HEK293 (cell line): Measurements from ENCODE around the gene ASB10.

Experiments
- INSM2 ChIP-seq: fragments of 450-650 bp; formaldehyde crosslinking; IDR thresholded peaks from 2 replicates; pipeline ENCODE4 v1.5.1; 2016; ENCODE audit warnings: missing biosample characterization, missing genetic modification characterization
- KLF10 ChIP-seq: fragments of 450-650 bp; IDR thresholded peaks from 2 replicates; pipeline ENCODE4 v1.5.1; 2018; ENCODE audit warnings: missing biosample characterization, mild to moderate bottlenecking, missing genetic modification characterization
- KLF7 ChIP-seq: fragments of 450-650 bp; formaldehyde crosslinking; IDR thresholded peaks from 2 replicates; pipeline ENCODE4 v1.5.1; 2016; ENCODE audit warnings: missing biosample characterization, missing genetic modification characterization, borderline replicate concordance
- KLF8 ChIP-seq: fragments of 450-650 bp; formaldehyde crosslinking; IDR thresholded peaks from 2 replicates; pipeline ENCODE4 v1.5.1; 2016; ENCODE audit warnings: missing biosample characterization, missing genetic modification characterization
- PRDM2 ChIP-seq: fragments of 450-650 bp; formaldehyde crosslinking; IDR thresholded peaks from 2 replicates; pipeline ENCODE4 v1.5.1; 2016; ENCODE audit warnings: missing biosample characterization, missing genetic modification characterization, borderline replicate concordance
- REPIN1 ChIP-seq: fragments of 450-650 bp; formaldehyde crosslinking; IDR thresholded peaks from 2 replicates; pipeline ENCODE4 v1.5.1; 2017; ENCODE audit warnings: missing biosample characterization, missing genetic modification characterization, low read depth
- SCRT2 ChIP-seq: fragments of 450-650 bp; formaldehyde crosslinking; IDR thresholded peaks from 2 replicates; pipeline ENCODE4 v1.5.1; 2016; ENCODE audit warnings: missing biosample characterization, missing genetic modification characterization
- TSHZ1 ChIP-seq: fragments of 450-650 bp; formaldehyde crosslinking; IDR thresholded peaks from 2 replicates; pipeline ENCODE4 v1.5.1; 2016; ENCODE audit warnings: missing biosample characterization, missing genetic modification characterization, borderline replicate concordance
- WT1 ChIP-seq: fragments of 450-650 bp; formaldehyde crosslinking; IDR thresholded peaks from 2 replicates; pipeline ENCODE4 v1.5.1; 2016; ENCODE audit warnings: missing biosample characterization, missing genetic modification characterization
- ZBTB11 ChIP-seq: fragments of 450-650 bp; formaldehyde crosslinking; conservative IDR thresholded peaks from 2 replicates; pipeline ENCODE4 v1.5.1; 2016; ENCODE audit warnings: low read depth, missing biosample characterization, missing genetic modification characterization
- ZBTB20 ChIP-seq: fragments of 450-650 bp; formaldehyde crosslinking; IDR thresholded peaks from 2 replicates; pipeline ENCODE4 v1.5.1; 2016; ENCODE audit warnings: missing biosample characterization, missing genetic modification characterization
- ZFHX2 ChIP-seq: fragments of 450-650 bp; formaldehyde crosslinking; conservative IDR thresholded peaks from 2 replicates; pipeline ENCODE4 v1.5.1; 2016; ENCODE audit warnings: missing biosample characterization, missing genetic modification characterization
- ZFP41 ChIP-seq: fragments of 450-650 bp; formaldehyde crosslinking; IDR thresholded peaks from 2 replicates; pipeline ENCODE4 v1.5.1; 2016; ENCODE audit warnings: missing biosample characterization, missing genetic modification characterization, borderline replicate concordance
- ZNF112 ChIP-seq: fragments of 450-650 bp; formaldehyde crosslinking; IDR thresholded peaks from 2 replicates; pipeline ENCODE4 v1.5.0; 2017; ENCODE audit warnings: missing biosample characterization, missing genetic modification characterization
- ZNF324 ChIP-seq: fragments of 450-650 bp; formaldehyde crosslinking; IDR thresholded peaks from 2 replicates; pipeline ENCODE4 v1.5.1; 2016; ENCODE audit warnings: missing biosample characterization, missing genetic modification characterization
- ZNF335 ChIP-seq: fragments of 450-650 bp; formaldehyde crosslinking; conservative IDR thresholded peaks from 2 replicates; pipeline ENCODE4 v1.5.1; 2016; ENCODE audit warnings: missing biosample characterization, missing genetic modification characterization
- ZNF426 ChIP-seq: fragments of 450-650 bp; formaldehyde crosslinking; IDR thresholded peaks from 2 replicates; pipeline ENCODE4 v1.5.1; 2017; ENCODE audit warnings: missing biosample characterization, missing genetic modification characterization, mild to moderate bottlenecking, inconsistent platforms, moderate library complexity
- ZNF501 ChIP-seq: fragments of 450-650 bp; formaldehyde crosslinking; IDR thresholded peaks from 2 replicates; pipeline ENCODE4 v1.5.1; 2016; ENCODE audit warnings: missing biosample characterization, missing genetic modification characterization
- ZNF585B ChIP-seq: fragments of 450-650 bp; formaldehyde crosslinking; IDR thresholded peaks from 2 replicates; pipeline ENCODE4 v1.5.1; 2016; ENCODE audit warnings: missing biosample characterization, missing genetic modification characterization
- ZNF639 ChIP-seq: fragments of 450-650 bp; formaldehyde crosslinking; IDR thresholded peaks from 2 replicates; pipeline ENCODE4 v1.5.1; 2016; ENCODE audit warnings: missing biosample characterization, missing genetic modification characterization
- ZNF76 ChIP-seq: fragments of 450-650 bp; formaldehyde crosslinking; IDR thresholded peaks from 2 replicates; pipeline ENCODE4; 2016; ENCODE audit warnings: low read depth, missing biosample characterization, missing genetic modification characterization, borderline replicate concordance
- ZNF792 ChIP-seq: fragments of 450-650 bp; formaldehyde crosslinking; IDR thresholded peaks from 2 replicates; pipeline ENCODE4 v1.5.1; 2016; ENCODE audit warnings: missing biosample characterization, missing genetic modification characterization
- ZNF843 ChIP-seq: fragments of 450-650 bp; formaldehyde crosslinking; IDR thresholded peaks from 2 replicates; pipeline ENCODE4 v1.5.1; 2016; ENCODE audit warnings: missing biosample characterization, missing genetic modification characterization

The ASB10 gene

GRCh38 chr7:151168003-151168786 is 18.9 kb downstream of the ASB10 start (continued):
- TF ChIP-seq TSHZ1 (peak; percentile 39; the same call in 1 of the 2 replicates), ZNF792 (tag by site-specific recombination) (no peak), KLF10 (tag by site-specific recombination) (peak; percentile 56; the same call in 1 of the 2 replicates), KLF7 (peak; percentile 25; the same call in 1 of the 2 replicates), ZNF76 (tag by site-specific recombination) (peak; percentile 43; the same call in 1 of the 2 replicates), WT1 (tag by site-specific recombination) (no peak), ZNF426 (tag by site-specific recombination) (no peak), REPIN1 (tag by site-specific recombination) (no peak; the same call in 1 of the 2 replicates), ZNF639 (tag by site-specific recombination) (peak; percentile 70; the same call in 1 of the 2 replicates), ZNF335 (tag by site-specific recombination) (peak; percentile 57), ZNF585B (peak; percentile 27; the same call in 1 of the 2 replicates), ZNF112 (tag by site-specific recombination) (no peak), ZFHX2 (tag by site-specific recombination) (peak; percentile 76), ZNF843 (tag by site-specific recombination) (no peak), KLF8 (tag by site-specific recombination) (peak; percentile 57; the same call in 1 of the 2 replicates), ZBTB11 (tag by site-specific recombination) (peak; percentile 44; the same call in 1 of the 2 replicates), INSM2 (tag by site-specific recombination) (no peak), ZNF324 (tag by site-specific recombination) (no peak; the same call in 1 of the 2 replicates), SCRT2 (tag by site-specific recombination) (no peak), ZNF501 (tag by site-specific recombination) (0 out of 2 replicates have a peak, but pooled peaks have one; percentile 47), ZBTB20 (peak; percentile 90), PRDM2 (tag by site-specific recombination) (no peak), ZFP41 (tag by site-specific recombination) (no peak)
